CD14-positive monocyte (primary cell): ENCODE data around the gene KIF17. TPM values are rescaled to one million over a fixed set of nuclear protein-coding genes. Genes with fewer than 3 reads are reported as not detected.

ENCODE experiments used
- DNase-seq, 3 donors: peaks; one replicate each; pipeline ENCODE4 v3.0.0-alpha.2; 2011 to 2022
- H2AFZ ChIP-seq: 2 replicates; pipeline ENCODE4 v1.6.0; 2012; ENCODE audit warnings: mild to moderate bottlenecking, low read depth, low read length, inconsistent platforms; ENCODE audit not compliant: insufficient read depth, poor library complexity, severe bottlenecking
- H3K27ac ChIP-seq, 2 donors: 1 replicate in 1 of 2; 2 replicates in 1 of 2; pipeline ENCODE4 v1.5.1; 2012 to 2013; ENCODE audit warnings: low read length in 2 of 2, control low read depth in 1 of 2, inconsistent platforms in 1 of 2, low read depth in 1 of 2, mild to moderate bottlenecking in 1 of 2
- H3K27me3 ChIP-seq, 2 donors: one replicate each; pipeline versions ENCODE4 v1.6.0 to v1.6.1; 2011 to 2013; ENCODE audit warnings: low read length in 2 of 2; ENCODE audit not compliant: control insufficient read depth in 2 of 2, insufficient read depth in 2 of 2
- H3K36me3 ChIP-seq, 2 donors: replicated peaks in 1 of 2; 1 replicate in 1 of 2; 2 replicates in 1 of 2; pipeline versions ENCODE4 v1.5.1 to v1.6.1; 2012 to 2013; ENCODE audit warnings: low read length in 2 of 2, control low read depth in 1 of 2, inconsistent platforms in 1 of 2, mild to moderate bottlenecking in 1 of 2; ENCODE audit not compliant: insufficient read depth in 2 of 2, control insufficient read depth in 1 of 2
- H3K4me1 ChIP-seq, 2 donors: 1 replicate in 1 of 2; 2 replicates in 1 of 2; pipeline versions ENCODE4 v1.5.1 to v1.6.1; 2012 to 2013; ENCODE audit warnings: low read length in 2 of 2, control low read depth in 1 of 2, inconsistent platforms in 1 of 2, mild to moderate bottlenecking in 1 of 2, moderate library complexity in 1 of 2; ENCODE audit not compliant: insufficient read depth in 2 of 2, control insufficient read depth in 1 of 2
- H3K4me2 ChIP-seq: replicated peaks from 2 replicates; pipeline ENCODE3; 2012; ENCODE audit warnings: low read length, moderate library complexity, mild to moderate bottlenecking; ENCODE audit not compliant: poor library complexity, severe bottlenecking; ENCODE audit errors: extremely low read depth
- H3K4me3 ChIP-seq, 3 experiments: fragments of 200-600 bp in 1 of 3; sonication (generic) in 1 of 3; replicated peaks in 1 of 3; 1 replicate in 2 of 3; 2 replicates in 1 of 3; pipeline ENCODE4 v1.5.1; 2011 to 2013; ENCODE audit warnings: low read length in 3 of 3, mild to moderate bottlenecking in 3 of 3, control low read depth in 2 of 3, low read depth in 2 of 3, inconsistent platforms in 1 of 3, moderate library complexity in 1 of 3
- H3K79me2 ChIP-seq: 2 replicates; pipeline ENCODE4 v1.6.0; 2012; ENCODE audit warnings: mild to moderate bottlenecking, control low read depth, inconsistent platforms, low read length, moderate library complexity; ENCODE audit not compliant: insufficient read depth
- H3K9ac ChIP-seq: 2 replicates; pipeline ENCODE4 v1.6.0; 2017; ENCODE audit warnings: low read length, mild to moderate bottlenecking; ENCODE audit not compliant: insufficient read depth, poor library complexity, severe bottlenecking
- H3K9me3 ChIP-seq, 2 donors: replicated peaks in 1 of 2; 1 replicate in 1 of 2; 2 replicates in 1 of 2; pipeline versions ENCODE4 v1.5.1 to v1.6.1; 2012 to 2013; ENCODE audit warnings: low read length in 2 of 2, control low read depth in 1 of 2; ENCODE audit not compliant: control insufficient read depth in 1 of 2, insufficient read depth in 1 of 2
- H4K20me1 ChIP-seq: 2 replicates; pipeline ENCODE4 v1.6.0; 2012; ENCODE audit warnings: mild to moderate bottlenecking, low read length, control low read depth, moderate library complexity; ENCODE audit not compliant: insufficient read depth
- H3K27ac Mint-ChIP-seq, 7 donors: one replicate each; pipeline ENCODE4 v1.8.0; 2020; ENCODE audit warnings: mild to moderate bottlenecking in 7 of 7, mixed read lengths in 7 of 7, moderate library complexity in 6 of 7, inconsistent platforms in 2 of 7
- H3K27me3 Mint-ChIP-seq, 3 donors: one replicate each; pipeline ENCODE4 v1.8.0; 2021 to 2022; ENCODE audit warnings: low read depth in 3 of 3, mild to moderate bottlenecking in 3 of 3, mixed read lengths in 3 of 3, moderate library complexity in 3 of 3, inconsistent platforms in 1 of 3
- H3K36me3 Mint-ChIP-seq, 2 donors: one replicate each; pipeline ENCODE4 v1.8.0; 2020; ENCODE audit warnings: mixed read lengths in 2 of 2, inconsistent platforms in 1 of 2, mild to moderate bottlenecking in 1 of 2
- H3K4me1 Mint-ChIP-seq: one replicate; pipeline ENCODE4 v1.8.0; 2020; ENCODE audit warnings: mild to moderate bottlenecking, mixed read lengths
- H3K4me3 Mint-ChIP-seq, 2 donors: one replicate each; pipeline ENCODE4 v1.8.0; 2020; ENCODE audit warnings: mild to moderate bottlenecking in 2 of 2, mixed read lengths in 2 of 2, moderate library complexity in 1 of 2
- H3K9me3 Mint-ChIP-seq, 7 donors: one replicate each; pipeline ENCODE4 v1.8.0; 2020 to 2022; ENCODE audit warnings: mixed read lengths in 7 of 7, mild to moderate bottlenecking in 6 of 7, moderate library complexity in 6 of 7, inconsistent platforms in 2 of 7
- CTCF ChIP-seq: fragments of 200-600 bp; IDR thresholded peaks from one replicate; pipeline ENCODE4 v1.8.0; 2022; ENCODE audit warnings: antibody characterized with exemption, mild to moderate bottlenecking
- WGBS: methylation state at CpG from one replicate; pipeline ENCODE4 v1.1.5; 2013; ENCODE audit warnings: missing lambda C conversion rate; ENCODE audit not compliant: insufficient coverage; 5-methylcytosine and 5-hydroxymethylcytosine counted together
- intact Hi-C, 2 donors: fragments of 100-400 bp; cut with micrococcal nuclease; formaldehyde crosslinking; loops; one replicate each; pipeline versions ENCODE4 v1.15.0 to v1.15.1; 2023
- polyA plus RNA-seq, 3 donors: library from polyadenylated mRNA; depleted of rRNA in 1 of 3; unstranded in 2 of 3; stranded (reverse) in 1 of 3; fragments of 300-500 nt in 2 of 3; fragments of >200 nt in 1 of 3; fragmentation: Illumina TruSeq in 2 of 3; gene quantifications; 1 replicate in 2 of 3; 2 replicates in 1 of 3; pipeline ENCODE4 v1.2.3, GENCODE V29; 2012 to 2021

Gene KIF17
- polyA plus RNA-seq, 3 donors = 0.16 TPM; not detected in 2

GRCh38 chr1:20616847-20617487 lies 100.8 kb downstream of the KIF17 start:
- peak overlapping the region in 2 of 7 donors; percentile 38 to 51 for H3K27ac Mint-ChIP-seq
- H3K4me2 ChIP-seq = no peak overlapping the region
- no peak overlapping the region for H3K27ac ChIP-seq

More at GRCh38 chr1:20616847-20617487, 100.8 kb downstream of the KIF17 start:
- intact Hi-C loops = no loop called here
- H3K9me3 ChIP-seq = no peaks in the 10 kb centered on the region
- Mint-ChIP-seq H3K4me1 (no peaks in the 10 kb centered on the region), H3K27me3 (no peaks in the 10 kb centered on the region), H3K9me3 (no peaks in the 10 kb centered on the region), H3K4me3 (no peak overlapping the region), H3K36me3 (peaks cover 66 to 83% of the 10 kb centered on the region in 2 donors)
- 100% methylated on average over 1 of the region's 3 CpGs for WGBS
- H3K27me3 ChIP-seq = no peaks in the 10 kb centered on the region
- peaks cover 6% of the 10 kb centered on the region for H3K79me2 ChIP-seq
- no peak overlapping the region for H3K9ac ChIP-seq
- peaks cover 57 to 81% of the 10 kb centered on the region in 2 donors for H3K36me3 ChIP-seq
- H3K4me3 ChIP-seq = no peak overlapping the region
- H3K4me1 ChIP-seq = no peaks in the 10 kb centered on the region
- TF ChIP-seq CTCF = no peak
- H4K20me1 ChIP-seq = peaks cover 73% of the 10 kb centered on the region
- no peak for DNase-seq
- H2AFZ ChIP-seq = no peak overlapping the region
